ENCODE results near the gene HABP4.

Gene HABP4

DNA sequence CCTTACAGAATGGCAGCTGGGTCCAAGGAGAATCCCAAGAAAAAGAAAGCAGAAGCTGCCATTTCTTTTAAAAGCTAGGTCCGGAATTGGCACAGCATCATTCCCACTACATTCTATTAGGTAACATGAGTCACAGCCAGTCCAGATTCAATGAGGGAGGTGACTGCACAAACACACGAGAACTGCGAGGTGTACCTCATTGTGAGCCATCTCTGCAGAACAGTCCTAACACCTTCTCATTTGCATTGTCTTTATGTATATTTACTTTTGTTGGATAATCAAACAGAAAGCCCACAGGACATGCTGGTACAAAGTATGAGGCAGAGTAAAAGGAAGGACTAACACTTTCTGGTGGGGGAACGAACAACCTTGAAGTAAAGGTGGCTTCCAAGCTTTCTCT lies 14.6 kb upstream of the HABP4 start:
- DNase-seq (ENCODE audit: low spot score): no peak

DNA sequence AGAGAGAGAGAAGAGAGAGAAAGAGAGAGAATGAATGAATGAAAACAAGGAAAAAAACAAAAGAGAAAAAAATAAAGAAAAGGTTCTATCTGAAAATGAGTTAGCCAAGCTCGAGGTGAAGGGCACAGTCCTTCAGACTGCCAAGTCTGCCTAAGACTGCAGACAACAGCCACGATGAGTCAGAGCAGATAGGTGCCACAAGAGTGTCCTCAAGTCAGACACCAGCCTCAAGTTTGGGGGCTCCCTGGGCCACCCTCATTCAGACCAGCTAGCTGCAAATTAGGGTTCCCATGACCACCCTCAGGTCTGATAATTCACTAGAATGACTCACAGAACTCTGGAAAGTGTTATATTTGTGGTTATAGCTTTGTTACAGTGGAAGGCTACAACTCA lies 13.9 kb upstream of the HABP4 start:
- DNase-seq (ENCODE audit: low spot score): no peak

DNA sequence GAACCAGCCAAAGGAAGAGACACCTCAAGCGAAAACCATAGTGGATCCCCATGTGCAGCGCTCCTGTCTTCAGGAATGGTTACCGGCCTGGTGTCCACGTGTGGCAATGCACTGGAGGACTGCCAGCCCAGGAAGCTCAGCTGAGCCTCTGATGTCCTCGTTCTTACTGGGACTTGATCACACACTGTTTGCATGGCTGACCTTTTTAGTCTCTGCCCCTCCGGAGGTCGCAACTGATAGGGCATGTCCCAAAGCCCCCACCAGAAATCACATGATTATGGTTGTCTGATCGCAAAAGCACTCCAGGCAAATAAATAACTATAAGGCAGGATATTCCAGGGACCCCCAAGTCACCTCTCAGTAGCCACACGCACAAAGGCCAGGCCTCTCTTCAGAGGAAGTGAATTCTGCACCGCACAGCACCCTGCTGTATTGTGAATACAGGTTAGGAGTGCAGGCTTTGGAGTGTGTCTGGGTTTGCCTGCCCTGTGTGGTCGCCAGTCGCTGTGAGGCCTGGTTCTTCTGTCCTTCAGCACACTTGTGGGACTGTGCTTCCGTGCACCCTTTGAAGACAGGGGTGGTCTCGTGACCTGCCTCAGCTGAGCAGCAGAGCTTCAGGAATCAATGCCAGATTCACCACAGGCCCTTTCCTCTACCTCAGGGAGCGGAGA lies 13.4 kb upstream of the HABP4 start:
- no peak for DNase-seq (ENCODE audit: low spot score)

DNA sequence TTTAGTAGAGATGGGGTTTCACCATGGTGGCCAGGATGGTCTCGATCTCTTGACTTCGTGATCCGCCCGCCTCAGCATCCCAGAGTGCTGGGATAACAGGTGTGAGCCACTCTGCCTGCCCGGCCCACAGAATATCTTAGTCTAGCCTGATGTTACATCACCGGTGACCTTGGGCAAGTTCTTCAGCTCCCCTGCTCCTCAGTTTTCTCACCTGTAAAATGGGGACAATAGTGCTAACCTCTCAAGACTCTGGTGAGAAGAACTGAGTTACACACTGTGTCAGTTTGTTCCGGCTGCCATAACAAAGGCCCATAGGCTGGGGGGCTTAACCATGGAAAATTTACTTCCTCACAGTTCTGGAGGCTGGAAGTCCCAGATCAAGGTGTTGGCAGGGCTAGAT lies 12.5 kb upstream of the HABP4 start:
- no peak for DNase-seq (ENCODE audit: low spot score)

DNA sequence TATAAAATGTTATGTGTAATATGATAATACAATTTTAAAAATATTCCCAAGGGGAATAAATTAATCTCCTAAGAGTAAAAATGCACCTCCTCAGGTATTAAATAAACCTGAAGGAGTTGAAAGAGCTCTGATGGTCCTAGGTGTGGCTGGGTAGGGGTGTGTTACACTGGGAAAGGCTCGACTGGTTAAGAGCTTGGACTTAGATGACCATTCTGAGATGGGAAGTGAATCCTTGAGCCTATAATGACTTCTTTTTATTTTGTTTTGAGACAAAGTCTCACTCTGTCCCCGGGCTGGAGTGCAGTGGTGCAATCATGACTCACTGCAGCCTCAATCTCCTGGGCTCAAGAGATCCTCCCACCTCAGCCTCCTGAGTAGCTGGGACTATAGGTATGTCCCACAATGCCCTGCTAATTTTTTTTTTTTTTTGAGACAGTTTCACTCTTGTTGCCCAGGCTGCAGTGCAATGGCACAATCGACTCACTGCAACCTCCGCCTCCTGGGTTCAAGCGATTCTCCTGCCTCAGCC lies 9.2 kb upstream of the HABP4 start:
- no peak for DNase-seq (ENCODE audit: low spot score)

DNA sequence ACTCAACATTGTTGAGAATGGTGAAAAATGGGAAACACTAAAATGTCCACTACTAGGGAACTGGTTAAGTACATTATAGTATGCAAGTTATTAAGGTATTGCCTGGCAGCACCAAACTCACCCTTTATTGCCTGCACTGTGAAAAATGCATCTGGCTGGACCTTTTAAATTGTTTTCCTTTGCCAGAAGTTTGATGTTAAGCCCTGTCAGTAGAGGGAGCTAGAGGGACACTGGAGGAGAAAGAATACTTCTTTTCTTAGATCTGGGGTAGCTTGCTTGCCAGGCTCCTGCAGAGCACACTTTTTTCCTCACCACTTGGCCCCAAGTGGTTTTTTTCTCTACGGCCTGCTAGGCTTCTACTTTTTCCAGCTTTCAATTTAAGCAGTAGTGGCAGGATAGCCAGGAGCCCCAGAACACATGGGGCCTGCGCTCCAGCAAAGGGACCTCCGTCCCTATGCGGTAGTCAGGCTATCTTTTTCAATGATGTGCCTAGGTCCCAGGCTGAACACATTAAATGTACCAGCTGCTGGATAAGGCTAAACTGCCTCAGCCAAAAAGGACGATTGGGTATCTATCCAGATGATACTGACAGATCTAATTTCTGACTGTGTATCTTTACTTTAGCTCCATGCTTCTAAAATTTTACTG lies 8.0 kb upstream of the HABP4 start:
- DNase-seq (ENCODE audit: low spot score): no peak

DNA sequence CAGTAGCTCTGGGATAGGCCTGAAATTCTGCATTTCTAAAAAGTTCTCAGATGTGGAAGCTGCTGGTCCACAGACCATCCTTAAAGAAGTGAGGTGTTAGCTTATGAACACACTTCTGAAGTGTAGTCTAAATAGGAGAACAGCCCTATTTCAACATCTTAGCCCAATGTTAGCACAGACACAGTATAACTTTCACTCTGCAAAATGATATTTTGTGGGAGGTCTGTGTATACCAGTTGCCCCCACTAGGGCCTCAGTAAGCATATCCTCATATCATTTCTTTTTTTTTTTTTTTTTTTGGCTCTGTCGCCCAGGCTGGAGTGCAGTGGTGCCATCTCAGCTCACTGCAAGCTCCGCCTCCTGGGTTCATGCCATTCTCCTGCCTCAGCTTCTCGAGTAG lies 7.5 kb upstream of the HABP4 start:
- no peak for DNase-seq (ENCODE audit: low spot score)

DNA sequence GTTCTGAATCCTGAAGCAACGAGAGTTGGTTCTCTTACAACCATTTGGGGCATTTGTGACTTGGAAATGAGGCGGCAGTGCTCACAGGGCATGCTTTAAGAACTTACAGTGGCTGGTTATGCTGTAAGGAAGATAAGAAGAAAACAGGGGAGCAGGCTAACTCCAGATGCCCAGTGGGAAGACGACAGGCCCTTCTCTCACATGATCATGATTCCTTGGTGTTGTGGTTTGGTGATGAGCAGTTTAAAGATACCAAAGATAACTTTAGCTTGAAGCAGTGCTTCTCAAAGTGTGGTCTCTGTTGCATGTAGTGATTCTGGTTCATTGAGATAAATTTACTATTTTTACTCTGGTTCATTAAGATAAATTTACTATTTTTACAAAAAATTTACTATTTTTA lies 2.6 kb upstream of the HABP4 start:
- DNase-seq (ENCODE audit: low spot score): no peak

DNA sequence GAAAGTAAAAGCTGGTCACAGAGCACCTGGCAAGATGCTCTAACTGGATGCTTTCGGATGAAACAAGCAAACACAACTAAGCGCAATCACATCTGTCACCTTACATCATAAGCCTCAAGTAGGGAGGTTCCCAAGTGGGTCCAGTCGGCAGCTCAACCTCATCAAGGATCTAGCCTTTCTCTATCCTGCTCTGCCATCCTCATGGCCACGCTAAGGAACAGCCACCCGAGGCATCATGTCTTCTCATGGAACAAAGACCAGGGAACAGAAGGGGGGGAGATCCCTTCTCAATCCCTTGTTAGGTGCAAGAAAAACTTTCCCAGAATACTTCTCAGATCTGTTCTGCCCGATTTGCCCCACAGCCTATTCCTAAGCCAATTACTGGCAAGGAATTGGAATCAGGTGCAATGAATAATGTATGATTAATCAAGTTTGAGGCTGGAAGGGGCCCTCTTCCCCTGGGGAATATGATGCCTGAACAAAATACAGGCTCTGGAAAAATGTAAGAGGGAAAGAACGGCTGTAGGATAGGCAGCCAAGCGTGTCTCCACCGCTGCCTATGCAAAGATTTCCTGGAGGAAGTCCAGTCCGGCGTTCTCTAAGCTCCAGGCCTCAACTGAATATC lies 1.3 kb upstream of the HABP4 start:
- DNase-seq (ENCODE audit: low spot score): no peak

DNA sequence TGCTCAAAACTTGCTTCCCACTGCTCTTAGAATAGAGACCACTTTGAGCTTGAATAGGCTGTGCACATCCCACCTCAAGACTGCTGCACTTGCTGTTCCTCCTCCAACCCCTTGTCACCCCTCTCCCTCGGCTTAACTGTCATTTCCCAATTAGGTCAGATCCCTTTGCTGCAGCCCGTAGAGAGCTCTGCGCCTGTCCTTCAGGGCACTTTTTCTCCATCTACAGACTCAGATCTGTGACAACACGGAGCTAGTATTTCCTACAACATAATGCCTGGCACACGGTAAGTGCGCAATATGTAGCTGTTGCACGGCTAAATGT lies 485 bp upstream of the HABP4 start:
- no peak for DNase-seq (ENCODE audit: low spot score)

DNA sequence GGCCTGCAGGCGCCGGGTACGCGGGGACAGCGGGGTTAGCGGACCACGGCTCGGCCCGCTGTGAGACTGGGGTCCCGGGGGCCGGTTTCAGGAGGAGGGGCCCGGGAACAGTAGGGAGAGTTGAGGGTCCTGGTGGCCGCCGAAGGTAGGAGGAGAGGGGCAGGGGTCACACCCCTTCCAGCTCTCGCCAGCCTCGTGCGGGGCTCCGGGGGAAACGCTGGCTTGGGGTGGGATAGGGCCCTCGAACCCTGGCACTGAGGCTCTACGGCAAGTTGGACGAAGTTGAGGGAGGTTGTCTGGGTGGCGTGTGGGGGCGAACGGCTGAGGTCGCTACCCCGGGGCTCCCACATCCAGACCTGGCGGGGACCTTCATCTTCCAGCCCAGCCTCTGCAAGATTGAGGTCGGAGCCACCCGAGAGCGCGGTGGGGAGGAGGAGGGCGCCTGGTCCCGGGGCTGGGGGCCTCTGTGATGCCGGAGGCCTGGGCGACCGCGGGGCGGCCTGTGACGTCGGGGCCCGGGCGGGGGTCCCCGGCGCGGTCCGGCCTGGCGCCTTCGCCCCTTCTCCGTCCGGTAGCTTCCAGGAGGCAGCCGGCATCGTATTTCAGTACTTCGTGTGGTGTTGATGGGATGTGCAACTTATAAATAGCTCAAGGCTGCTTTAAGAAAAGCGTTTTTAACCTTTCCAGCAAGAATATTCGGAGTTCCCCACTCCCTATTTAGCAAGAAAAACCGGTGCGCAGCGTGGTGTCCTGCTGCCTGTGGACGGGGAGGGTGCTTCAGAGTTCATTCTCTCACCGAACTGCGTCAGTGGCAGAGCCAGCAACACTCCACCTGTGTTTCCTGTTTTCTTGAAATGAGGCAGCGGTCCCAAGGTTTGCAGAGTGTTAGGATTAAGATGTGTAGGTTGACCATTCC lies 902 bp downstream of the HABP4 start:
- DNase-seq (ENCODE audit: low spot score): peak; percentile 45

DNA sequence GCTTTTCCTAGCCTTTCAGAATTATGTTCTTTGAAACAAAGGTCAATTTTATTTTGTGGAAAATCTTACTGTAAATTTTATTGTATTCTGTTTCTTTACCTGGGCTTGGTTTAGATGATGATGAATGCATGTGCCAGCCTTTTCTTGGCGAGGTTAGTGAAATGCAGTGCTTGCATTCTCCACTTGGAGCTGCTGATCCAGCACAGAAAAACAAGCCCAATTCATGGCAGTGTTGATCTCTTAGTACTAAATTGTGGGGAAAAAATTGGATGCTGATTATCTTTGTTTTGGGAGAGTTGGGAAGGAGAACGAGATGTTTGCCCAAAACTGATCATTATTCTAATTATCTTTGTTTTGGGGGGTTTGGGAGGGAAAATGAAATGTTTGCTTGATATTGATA lies 3.7 kb downstream of the HABP4 start:
- DNase-seq (ENCODE audit: low spot score): peak; percentile 53

DNA sequence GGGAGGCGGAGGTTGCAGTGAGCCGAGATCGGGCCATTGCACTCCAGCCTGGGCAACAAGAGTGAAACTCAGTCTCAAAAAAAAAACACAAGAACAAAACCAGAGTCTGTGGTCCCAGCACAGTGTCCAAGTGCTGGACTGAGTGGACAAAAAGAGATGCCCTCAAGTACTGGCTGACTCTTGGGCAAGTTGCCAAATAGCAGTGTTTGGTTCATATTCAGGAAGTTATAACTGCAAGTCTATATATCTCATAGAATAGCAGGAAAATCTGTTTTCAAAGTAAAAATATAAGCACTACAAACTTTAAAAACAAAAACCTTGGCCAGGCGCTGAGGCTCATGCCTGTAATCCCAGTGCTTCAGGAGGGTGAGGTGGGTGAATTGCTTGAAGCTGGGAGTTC lies 7.3 kb downstream of the HABP4 start:
- no peak for DNase-seq (ENCODE audit: low spot score)

DNA sequence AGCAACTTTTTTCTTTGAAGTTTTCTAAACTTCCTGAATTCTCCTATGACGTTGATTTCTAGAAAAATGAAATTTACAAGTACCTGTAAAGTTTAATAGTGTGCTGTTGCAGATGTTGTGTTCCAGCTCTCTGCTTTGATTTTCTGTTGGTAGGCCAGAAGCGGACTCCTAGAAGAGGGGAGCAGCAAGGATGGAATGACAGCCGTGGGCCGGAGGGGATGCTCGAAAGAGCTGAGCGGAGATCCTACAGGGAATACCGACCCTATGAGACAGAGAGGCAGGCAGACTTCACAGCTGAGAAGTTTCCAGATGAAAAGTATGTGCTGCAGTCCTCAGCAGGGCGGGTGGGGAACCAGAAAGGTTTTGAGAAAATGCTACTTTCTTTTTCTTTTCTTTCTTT lies 8.3 kb downstream of the HABP4 start:
- no peak for DNase-seq (ENCODE audit: low spot score)

DNA sequence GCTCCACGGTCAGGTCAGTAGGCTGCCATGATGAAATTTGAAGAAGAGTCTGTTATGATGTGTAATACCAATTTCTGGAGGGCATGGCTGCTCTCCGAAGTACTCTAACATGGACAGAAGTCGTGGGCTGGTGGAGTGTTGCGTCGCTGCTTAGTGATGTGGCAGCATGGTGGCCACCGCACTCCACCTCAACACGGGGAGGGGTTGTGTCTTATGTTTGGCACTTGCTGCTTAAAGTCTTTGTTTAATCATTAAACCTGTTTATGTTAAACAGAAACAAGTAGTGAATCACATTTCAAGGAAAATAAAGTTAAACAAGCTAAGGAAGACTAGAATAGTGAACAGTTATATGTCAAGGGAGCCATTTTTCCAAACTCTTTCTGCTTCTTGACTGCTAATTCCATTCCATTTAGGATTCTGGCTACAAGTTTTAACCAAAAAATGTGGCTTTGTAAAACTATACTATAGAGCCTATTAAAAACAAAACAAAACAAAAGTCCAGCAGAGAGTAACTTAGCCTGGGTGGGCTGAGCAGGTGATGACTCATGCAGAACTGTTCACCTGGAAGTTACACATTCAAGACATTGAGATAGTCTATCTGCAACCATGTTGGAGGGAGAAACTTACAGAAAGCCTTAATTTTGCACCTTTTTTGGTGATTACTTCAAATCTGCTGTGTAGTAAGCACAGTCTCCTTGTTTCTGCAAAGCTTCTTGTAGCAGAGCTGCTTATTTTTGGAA lies 9.5 kb downstream of the HABP4 start:
- DNase-seq (ENCODE audit: low spot score): no peak

DNA sequence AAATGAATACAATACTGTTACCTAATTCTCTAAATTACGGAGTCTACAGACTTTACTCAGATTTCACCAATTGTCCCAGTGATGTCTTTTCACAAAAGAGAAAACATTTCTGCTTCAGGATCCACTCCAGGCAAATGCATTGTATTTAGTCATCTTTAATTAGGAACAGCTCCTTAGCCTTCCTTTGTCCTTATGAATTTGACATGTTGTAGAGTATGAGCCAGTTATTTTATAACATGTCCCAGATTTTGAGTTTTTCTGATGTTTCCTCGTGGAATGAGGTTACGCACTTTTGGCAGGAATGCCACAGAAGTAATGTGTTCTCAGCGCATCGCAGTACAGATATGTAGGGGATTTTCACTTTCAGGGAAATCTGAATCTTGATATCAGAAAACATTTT lies 10.5 kb downstream of the HABP4 start:
- no peak for DNase-seq (ENCODE audit: low spot score)

DNA sequence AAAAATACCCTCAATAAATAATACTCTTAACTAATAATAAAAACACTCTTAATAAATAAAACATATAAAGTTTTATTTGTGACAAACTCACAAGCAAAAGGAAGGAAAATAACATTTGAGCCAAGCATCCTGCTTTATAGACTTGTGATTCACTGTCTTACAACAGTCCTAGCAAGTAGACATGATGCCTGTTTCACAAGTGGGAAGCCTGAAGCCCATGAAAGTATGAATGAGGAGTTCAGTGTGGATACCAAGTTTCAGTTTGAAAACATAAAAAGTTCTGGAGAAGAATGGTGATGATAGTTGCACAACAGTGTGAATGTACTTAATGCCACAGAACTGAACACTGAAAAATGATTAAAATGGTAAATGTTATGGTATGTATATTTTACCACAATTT lies 10.9 kb downstream of the HABP4 start:
- DNase-seq (ENCODE audit: low spot score): no peak

DNA sequence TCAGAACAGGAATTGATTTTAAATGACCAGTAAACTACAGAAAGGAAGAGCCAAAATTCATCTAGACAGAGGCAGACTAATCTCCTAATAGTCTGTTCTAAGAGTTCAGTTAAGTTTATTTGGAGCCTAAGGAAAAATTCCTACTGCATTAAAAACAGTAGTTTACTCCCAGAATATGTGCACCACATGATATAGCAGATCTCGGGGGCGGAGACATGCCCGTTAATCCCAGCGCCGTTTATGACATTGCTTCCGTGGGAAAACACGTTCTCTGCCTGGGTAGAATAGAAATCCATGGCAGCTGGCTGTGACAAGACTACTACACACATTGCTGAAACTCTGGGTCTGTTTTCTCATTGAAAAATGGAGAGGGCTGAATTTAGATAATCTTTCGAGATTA lies 11.4 kb downstream of the HABP4 start:
- no peak for DNase-seq (ENCODE audit: low spot score)

DNA sequence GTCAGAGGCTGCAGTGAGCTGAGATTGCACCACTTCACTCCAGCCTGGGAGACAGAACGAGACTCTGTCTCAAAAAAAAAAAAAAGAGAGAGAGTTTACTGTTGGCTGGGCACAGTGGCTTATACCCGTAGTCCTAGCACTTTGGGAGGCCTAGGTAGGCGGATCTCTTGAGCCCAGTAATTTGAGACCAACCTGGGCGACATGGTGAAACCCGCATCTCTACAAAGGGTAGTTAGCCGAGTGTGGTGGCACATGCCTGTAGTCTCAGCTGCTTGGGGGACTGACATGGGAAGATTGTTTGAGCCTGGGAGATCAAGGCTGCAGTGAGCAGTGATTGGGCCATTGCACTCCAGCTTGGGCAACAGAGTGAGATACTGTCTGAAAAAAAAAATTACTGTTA lies 12.6 kb downstream of the HABP4 start:
- DNase-seq (ENCODE audit: low spot score): no peak

DNA sequence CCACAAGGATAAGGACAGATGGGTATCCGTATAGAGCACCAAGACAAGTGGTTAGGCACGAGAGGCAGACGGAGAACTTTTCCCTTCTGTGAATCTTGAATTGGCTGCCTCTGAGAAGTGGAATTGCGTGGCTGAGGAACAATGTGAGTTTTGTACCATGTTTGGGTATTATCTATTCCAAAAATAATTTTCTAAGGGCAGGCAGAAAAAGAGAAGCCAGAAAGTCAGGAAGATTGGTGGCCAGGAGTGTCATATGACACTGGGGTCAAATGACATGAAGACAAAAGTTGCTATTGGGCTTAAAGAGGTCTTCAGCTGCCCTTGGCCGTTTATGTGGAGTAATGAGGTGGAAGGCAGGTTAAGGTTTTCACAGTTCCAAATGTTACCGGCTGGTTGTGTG lies 14.5 kb downstream of the HABP4 start:
- DNase-seq (ENCODE audit: low spot score): no peak

DNA sequence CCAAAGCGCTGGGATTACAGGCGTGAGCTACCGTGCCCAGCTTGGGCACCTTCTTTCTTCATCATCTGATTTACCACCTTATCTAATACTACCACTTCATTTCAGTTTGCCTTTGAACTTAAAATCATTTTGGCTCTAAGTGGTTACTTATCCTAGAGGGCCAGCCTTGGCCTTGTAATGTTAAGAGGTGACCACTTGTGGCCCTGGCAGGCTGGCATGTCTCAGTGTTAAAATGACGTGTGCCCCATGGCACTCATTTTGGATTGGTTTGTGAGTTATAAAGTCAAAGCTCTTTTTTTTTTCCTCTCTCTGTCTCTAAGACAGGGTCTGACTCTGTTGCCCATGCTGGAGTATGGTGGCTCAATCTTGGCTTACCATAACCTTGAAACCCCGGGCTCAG lies 17.8 kb downstream of the HABP4 start:
- no peak for DNase-seq (ENCODE audit: low spot score)

DNA sequence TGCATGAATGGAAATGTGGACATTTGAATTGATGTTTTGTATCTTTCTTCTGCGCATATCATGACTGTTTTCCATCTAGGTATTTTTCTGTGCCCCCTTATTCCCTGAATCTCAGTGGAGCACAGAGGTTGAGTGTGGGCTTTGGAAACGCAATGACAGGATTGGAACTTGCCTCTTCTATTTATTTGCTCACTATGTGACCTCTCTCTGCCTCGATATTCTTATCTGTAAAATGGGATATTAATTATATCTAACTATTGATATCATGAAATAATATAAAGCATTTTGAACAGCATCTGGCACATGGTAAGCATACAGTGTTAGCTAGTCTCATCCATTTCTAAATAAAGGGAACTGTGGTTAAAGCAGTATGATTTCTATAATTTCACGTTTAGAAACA lies 26.0 kb downstream of the HABP4 start:
- DNase-seq (ENCODE audit: low spot score): no peak
